Tibial nerve (tissue), 4 donors: ENCODE results near the gene CLEC6A. TPM values are rescaled to one million over a fixed set of nuclear protein-coding genes. Genes with fewer than 3 reads are reported as not detected.
"Not testable (repeated sequence)": the region's sequence is repeated elsewhere in the genome, so short reads cannot be mapped to it uniquely, and the experiment has no call there.

Experiments
- DNase-seq, 2 donors: peaks; one replicate each; pipeline ENCODE4 v3.0.0-alpha.2; 2019; ENCODE audit warnings: low spot score in 2 of 2
- H3K27ac ChIP-seq, 4 donors: fragments of 200-600 bp; sonication (generic) in 3 of 4; one replicate each; pipeline ENCODE4 v1.5.1; 2017 to 2019; ENCODE audit warnings: mild to moderate bottlenecking in 1 of 4
- H3K27me3 ChIP-seq, 2 donors: fragments of 200-600 bp; sonication (generic) in 1 of 2; one replicate each; pipeline versions ENCODE4 v1.5.1 to v1.6.0; 2017 to 2019
- H3K36me3 ChIP-seq, 3 donors: fragments of 200-600 bp; sonication (generic); one replicate each; pipeline ENCODE4 v1.5.1; 2018 to 2019
- H3K4me1 ChIP-seq, 4 donors: fragments of 200-600 bp; sonication (generic) in 3 of 4; one replicate each; pipeline ENCODE4 v1.5.1; 2017 to 2019
- H3K4me3 ChIP-seq, 4 donors: fragments of 200-600 bp; sonication (generic) in 3 of 4; one replicate each; pipeline ENCODE4 v1.5.1; 2017 to 2019; ENCODE audit warnings: mild to moderate bottlenecking in 1 of 4, moderate library complexity in 1 of 4
- H3K9me3 ChIP-seq, 4 donors: fragments of 200-600 bp; sonication (generic) in 3 of 4; one replicate each; pipeline ENCODE4 v1.5.1; 2017 to 2019
- EP300 ChIP-seq, 2 donors: sonication (generic); formaldehyde crosslinking; IDR thresholded peaks; one replicate each; pipeline ENCODE4 v1.6.1; 2017; ENCODE audit warnings: antibody characterized with exemption in 2 of 2, mild to moderate bottlenecking in 1 of 2
- POLR2A ChIP-seq, 2 donors: fragments of 450-650 bp; IDR thresholded peaks; one replicate each; pipeline ENCODE4 v1.6.1; 2017; ENCODE audit warnings: antibody characterized with exemption in 2 of 2, mild to moderate bottlenecking in 2 of 2, moderate library complexity in 2 of 2
- WGBS, 2 donors: methylation state at CpG; one replicate each; pipeline ENCODE4 v1.1.5; 2018; 5-methylcytosine and 5-hydroxymethylcytosine counted together
- total RNA-seq, 4 donors: library from RNA; depleted of rRNA; stranded (reverse); fragments of >200 nt; gene quantifications; one replicate each; pipeline ENCODE4 v1.1.0, GENCODE V29; 2016
- TF ChIP-seq, protein P1 (sequence below), 5 experiments: fragments of 200-600 bp in 3 of 5; fragments of 450-650 bp in 2 of 5; sonication (generic) in 3 of 5; IDR thresholded peaks; one replicate each; pipeline ENCODE4 v1.5.1; 2016 to 2019; ENCODE audit warnings: antibody characterized with exemption in 5 of 5, mild to moderate bottlenecking in 3 of 5, moderate library complexity in 2 of 5

CLEC6A gene
- total RNA-seq, 4 donors from 2014 or later: not detected

DNA sequence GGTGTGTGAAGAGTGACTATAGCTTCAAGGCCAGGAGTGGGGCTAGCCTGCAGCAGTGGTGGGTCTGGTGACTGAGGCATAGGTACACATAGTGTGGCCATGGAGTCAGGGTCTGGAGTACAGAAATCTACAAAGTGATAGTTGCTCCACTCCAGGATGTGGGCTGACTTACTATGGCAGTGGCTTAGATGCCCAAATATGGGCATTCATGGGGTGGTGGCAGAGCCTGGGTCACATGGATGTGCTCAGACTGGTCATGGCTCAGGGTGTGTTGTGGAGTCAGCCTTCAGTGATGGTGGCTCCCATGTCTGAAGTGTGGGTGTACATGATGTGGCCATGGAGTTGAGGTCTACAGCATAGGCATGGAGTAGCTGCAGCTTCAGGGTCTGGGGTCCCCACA is 27.3 kb downstream of the CLEC6A start:
- H3K27me3 ChIP-seq: no peaks in the 10 kb centered on the region
- TF ChIP-seq EP300 (IDR thresholded peaks at IDR 0.05) (no peak), POLR2A (IDR thresholded peaks at IDR 0.05) (no peak)
- TF ChIP-seq, protein P1, sequence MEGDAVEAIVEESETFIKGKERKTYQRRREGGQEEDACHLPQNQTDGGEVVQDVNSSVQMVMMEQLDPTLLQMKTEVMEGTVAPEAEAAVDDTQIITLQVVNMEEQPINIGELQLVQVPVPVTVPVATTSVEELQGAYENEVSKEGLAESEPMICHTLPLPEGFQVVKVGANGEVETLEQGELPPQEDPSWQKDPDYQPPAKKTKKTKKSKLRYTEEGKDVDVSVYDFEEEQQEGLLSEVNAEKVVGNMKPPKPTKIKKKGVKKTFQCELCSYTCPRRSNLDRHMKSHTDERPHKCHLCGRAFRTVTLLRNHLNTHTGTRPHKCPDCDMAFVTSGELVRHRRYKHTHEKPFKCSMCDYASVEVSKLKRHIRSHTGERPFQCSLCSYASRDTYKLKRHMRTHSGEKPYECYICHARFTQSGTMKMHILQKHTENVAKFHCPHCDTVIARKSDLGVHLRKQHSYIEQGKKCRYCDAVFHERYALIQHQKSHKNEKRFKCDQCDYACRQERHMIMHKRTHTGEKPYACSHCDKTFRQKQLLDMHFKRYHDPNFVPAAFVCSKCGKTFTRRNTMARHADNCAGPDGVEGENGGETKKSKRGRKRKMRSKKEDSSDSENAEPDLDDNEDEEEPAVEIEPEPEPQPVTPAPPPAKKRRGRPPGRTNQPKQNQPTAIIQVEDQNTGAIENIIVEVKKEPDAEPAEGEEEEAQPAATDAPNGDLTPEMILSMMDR (IDR thresholded peaks at IDR 0.05): no peak
- no peaks in the 10 kb centered on the region for H3K9me3 ChIP-seq
- no peak overlapping the region for H3K4me3 ChIP-seq
- DNase-seq: no peak
- H3K4me1 ChIP-seq: no peaks in the 10 kb centered on the region
- no peaks in the 10 kb centered on the region for H3K36me3 ChIP-seq
- H3K27ac ChIP-seq: no peak overlapping the region

GRCh38 chr12:8491646-8492530 is 36.1 kb downstream of the CLEC6A start:
- 74 to 78% methylated on average over 5 of the region's 5 CpGs for WGBS, 2 donors
- Histone ChIP-seq H3K4me3 (no peak overlapping the region), H3K4me1 (no peaks in the 10 kb centered on the region)

DNA sequence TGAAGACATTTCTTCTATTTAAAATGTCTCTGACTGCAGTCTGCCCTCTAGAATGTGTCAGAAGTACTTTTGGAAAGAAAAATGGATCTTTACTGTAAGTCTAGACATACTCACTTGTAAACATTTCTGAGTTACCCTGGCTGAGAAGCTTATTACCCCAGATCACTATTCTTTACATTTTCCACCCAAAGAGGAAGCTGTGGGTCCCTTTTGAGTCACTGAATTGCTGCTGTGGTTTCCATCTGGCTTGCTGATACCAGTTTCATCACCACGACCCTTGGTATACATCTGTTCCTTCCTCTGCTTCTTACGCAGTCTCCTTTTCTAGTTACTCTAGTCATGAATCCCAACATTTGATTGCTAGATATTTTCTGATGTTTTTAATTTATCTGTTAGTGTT is 37.3 kb downstream of the CLEC6A start:
- Histone ChIP-seq H3K4me1 (no peaks in the 10 kb centered on the region), H3K9me3 (no peaks in the 10 kb centered on the region), H3K27ac (no peak overlapping the region), H3K27me3 (no peaks in the 10 kb centered on the region), H3K4me3 (no peak overlapping the region), H3K36me3 (no peaks in the 10 kb centered on the region)
- WGBS, 2 donors: 38 to 76% methylated on average over 1 to 2 of the region's 2 CpGs
- no peak for TF ChIP-seq POLR2A (IDR thresholded peaks at IDR 0.05)
- TF ChIP-seq, protein P1 (IDR thresholded peaks at IDR 0.05): no peak
- TF ChIP-seq EP300 (IDR thresholded peaks at IDR 0.05): peak; percentile 42 to 72
- DNase-seq: peak in 1 of 2 donors; percentile 23

More at GRCh38 chr12:8491646-8492530, 36.1 kb downstream of the CLEC6A start:
- H3K27ac ChIP-seq: no peak overlapping the region
- DNase-seq: no peak
- TF ChIP-seq EP300 (IDR thresholded peaks at IDR 0.05) (peak in 1 of 2 donors; percentile 9), POLR2A (IDR thresholded peaks at IDR 0.05) (no peak)
- no peaks in the 10 kb centered on the region for H3K9me3 ChIP-seq
- no peaks in the 10 kb centered on the region for H3K27me3 ChIP-seq
- no peaks in the 10 kb centered on the region for H3K36me3 ChIP-seq

GRCh38 chr12:8495671-8496070 is 39.9 kb downstream of the CLEC6A start:
- not testable (repeated sequence) for H3K27me3 ChIP-seq, H3K36me3 ChIP-seq, H3K9me3 ChIP-seq, DNase-seq, H3K4me3 ChIP-seq, H3K4me1 ChIP-seq, H3K27ac ChIP-seq
- WGBS, 2 donors: 79 to 88% methylated on average over 4 of the region's 4 CpGs

DNA sequence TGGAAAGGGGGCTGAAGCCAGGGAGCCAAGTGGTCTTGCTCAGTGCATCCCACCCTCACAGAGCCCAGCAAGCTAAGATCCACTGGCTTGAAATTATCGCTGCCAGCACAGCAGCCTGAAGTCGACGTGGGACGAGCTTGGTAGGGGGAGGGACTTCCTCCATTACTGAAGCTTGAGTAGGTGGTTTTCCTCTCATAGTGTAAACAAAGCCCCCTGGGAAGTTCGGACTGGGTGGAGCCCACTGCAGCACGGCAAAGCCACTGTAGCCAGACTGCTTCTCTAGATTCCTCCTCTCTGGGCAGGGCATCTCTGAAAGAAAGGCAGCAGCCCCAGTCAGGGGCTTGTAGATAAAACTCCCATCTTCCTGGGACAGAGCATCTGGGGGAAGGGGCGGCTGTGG is 40.3 kb downstream of the CLEC6A start:
- H3K36me3 ChIP-seq, H3K9me3 ChIP-seq, H3K27ac ChIP-seq, H3K4me1 ChIP-seq, DNase-seq, H3K27me3 ChIP-seq, H3K4me3 ChIP-seq: not testable (repeated sequence)
- 57 to 66% methylated on average over 7 of the region's 7 CpGs for WGBS, 2 donors

DNA sequence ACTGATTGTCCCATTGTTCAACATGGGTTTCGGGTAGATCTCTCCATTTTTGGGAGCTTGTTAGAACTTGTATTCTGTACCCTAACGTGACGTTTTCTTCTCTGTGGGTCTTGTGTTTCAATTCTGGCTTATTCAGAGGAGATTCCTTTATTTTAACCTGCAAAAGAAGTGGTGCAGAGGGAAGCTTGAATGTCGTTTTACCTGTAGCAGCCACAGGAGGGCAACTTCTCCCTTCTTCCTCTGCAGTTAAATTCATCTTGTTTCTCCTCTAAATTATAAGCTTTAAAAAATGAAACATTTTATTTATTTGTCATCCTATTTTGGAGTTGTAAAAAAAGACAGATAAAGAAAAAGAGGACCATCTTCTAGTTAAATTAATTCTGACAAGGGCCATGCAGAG is 43.9 kb downstream of the CLEC6A start:
- Histone ChIP-seq H3K9me3 (no peaks in the 10 kb centered on the region), H3K27ac (no peak overlapping the region), H3K36me3 (no peaks in the 10 kb centered on the region), H3K27me3 (no peaks in the 10 kb centered on the region), H3K4me3 (no peak overlapping the region), H3K4me1 (no peaks in the 10 kb centered on the region)
- DNase-seq: no peak
- 37 to 42% methylated on average over 4 of the region's 4 CpGs for WGBS, 2 donors
- no peak for TF ChIP-seq EP300 (IDR thresholded peaks at IDR 0.05)
- TF ChIP-seq POLR2A (IDR thresholded peaks at IDR 0.05): no peak
- TF ChIP-seq, protein P1 (IDR thresholded peaks at IDR 0.05): no peak
